Measurements from ENCODE around the gene HOXC6. TPM values are rescaled to one million over a fixed set of nuclear protein-coding genes. Genes with fewer than 3 reads are reported as not detected.

The HOXC6 gene
- total and polyA plus RNA-seq, 2 of the 8 experiments (the other 6 are each of a cell fraction or from before 2014, with no cell fraction given) = not detected

GRCh38 chr12:54005853-54006558 lies 22.2 kb upstream of the HOXC6 start (continued):
- TF ChIP-seq EGR1 (IDR thresholded peaks at IDR 0.05; ENCODE audit: borderline replicate concordance, low read depth, low read length) = no peak
- peak; percentile 56; the same call in 1 of the 2 replicates for TF ChIP-seq GABPA (IDR thresholded peaks at IDR 0.05; ENCODE audit: borderline replicate concordance, insufficient read depth, low read length)
- TF ChIP-seq FOSL1 (IDR thresholded peaks at IDR 0.05; ENCODE audit: insufficient read depth, low read depth, low read length) = no peak
- TF ChIP-seq, protein P1, sequence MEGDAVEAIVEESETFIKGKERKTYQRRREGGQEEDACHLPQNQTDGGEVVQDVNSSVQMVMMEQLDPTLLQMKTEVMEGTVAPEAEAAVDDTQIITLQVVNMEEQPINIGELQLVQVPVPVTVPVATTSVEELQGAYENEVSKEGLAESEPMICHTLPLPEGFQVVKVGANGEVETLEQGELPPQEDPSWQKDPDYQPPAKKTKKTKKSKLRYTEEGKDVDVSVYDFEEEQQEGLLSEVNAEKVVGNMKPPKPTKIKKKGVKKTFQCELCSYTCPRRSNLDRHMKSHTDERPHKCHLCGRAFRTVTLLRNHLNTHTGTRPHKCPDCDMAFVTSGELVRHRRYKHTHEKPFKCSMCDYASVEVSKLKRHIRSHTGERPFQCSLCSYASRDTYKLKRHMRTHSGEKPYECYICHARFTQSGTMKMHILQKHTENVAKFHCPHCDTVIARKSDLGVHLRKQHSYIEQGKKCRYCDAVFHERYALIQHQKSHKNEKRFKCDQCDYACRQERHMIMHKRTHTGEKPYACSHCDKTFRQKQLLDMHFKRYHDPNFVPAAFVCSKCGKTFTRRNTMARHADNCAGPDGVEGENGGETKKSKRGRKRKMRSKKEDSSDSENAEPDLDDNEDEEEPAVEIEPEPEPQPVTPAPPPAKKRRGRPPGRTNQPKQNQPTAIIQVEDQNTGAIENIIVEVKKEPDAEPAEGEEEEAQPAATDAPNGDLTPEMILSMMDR (IDR thresholded peaks at IDR 0.05; ENCODE audit: control extremely low read depth in 1 of 3, insufficient read depth in 1 of 3, low read depth in 1 of 3, low read length in 3 of 3) = peak; percentile 88 to 97 (median 89)
- TF ChIP-seq KDM4A (IDR thresholded peaks at IDR 0.05; ENCODE audit: low read depth, low read length, severe bottlenecking) = no peak
- TF ChIP-seq, protein P2, sequence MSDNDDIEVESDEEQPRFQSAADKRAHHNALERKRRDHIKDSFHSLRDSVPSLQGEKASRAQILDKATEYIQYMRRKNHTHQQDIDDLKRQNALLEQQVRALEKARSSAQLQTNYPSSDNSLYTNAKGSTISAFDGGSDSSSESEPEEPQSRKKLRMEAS (IDR thresholded peaks at IDR 0.05) = no peak
- TF ChIP-seq ASH2L (IDR thresholded peaks at IDR 0.05; ENCODE audit: low read length) = no peak
- no peak for TF ChIP-seq RXRA (IDR thresholded peaks at IDR 0.05; ENCODE audit: insufficient read depth, low read depth, low read length)

Measured in H1 (cell line).